Fibroblast of lung (primary cell): Measurements from ENCODE around the gene TRAFD1. TPM values are rescaled to one million over a fixed set of nuclear protein-coding genes. Genes with fewer than 3 reads are reported as not detected.
A peak's percentile ranks its signal among the peaks of the same experiment; 100 is the strongest.

Experiments used
- DNase-seq, 2 donors: peaks; one replicate each; pipeline versions ENCODE4 v3.0.0 to v3.0.0-alpha.2; 2010; ENCODE audit warnings: low read depth in 2 of 2
- H2AFZ ChIP-seq: 2 replicates; pipeline ENCODE4 v1.5.1; 2012; ENCODE audit warnings: low read length, control low read depth, inconsistent platforms
- H3K27ac ChIP-seq: 2 replicates; pipeline ENCODE4 v1.5.1; 2011; ENCODE audit warnings: low read length, control low read depth; ENCODE audit not compliant: insufficient read depth
- H3K27me3 ChIP-seq: 2 replicates; pipeline ENCODE4 v1.5.1; 2011; ENCODE audit warnings: mild to moderate bottlenecking, low read length; ENCODE audit not compliant: control insufficient read depth, insufficient read depth
- H3K36me3 ChIP-seq: 2 replicates; pipeline ENCODE4 v1.5.1; 2011; ENCODE audit warnings: low read length; ENCODE audit not compliant: control insufficient read depth, insufficient read depth
- H3K4me1 ChIP-seq: 2 replicates; pipeline ENCODE4 v1.5.1; 2011; ENCODE audit warnings: low read length; ENCODE audit not compliant: control insufficient read depth, insufficient read depth; ENCODE audit errors: extremely low read depth
- H3K4me2 ChIP-seq: 2 replicates; pipeline ENCODE4 v1.5.1; 2011; ENCODE audit warnings: low read length, control low read depth; ENCODE audit not compliant: insufficient read depth; ENCODE audit errors: extremely low read depth
- H3K4me3 ChIP-seq, 4 experiments: fragments of 200-600 bp in 1 of 4; sonication (generic) in 1 of 4; replicated peaks in 1 of 4; 2 replicates each; pipeline ENCODE4 v1.5.1; 2011 to 2016; ENCODE audit warnings: low read length in 4 of 4, low read depth in 3 of 4, mild to moderate bottlenecking in 3 of 4, control low read depth in 2 of 4, inconsistent platforms in 1 of 4, mixed read lengths in 1 of 4; ENCODE audit not compliant: insufficient read depth in 1 of 4; ENCODE audit errors: control extremely low read depth in 1 of 4
- H3K79me2 ChIP-seq: 2 replicates; pipeline ENCODE4 v1.5.1; 2012; ENCODE audit warnings: mild to moderate bottlenecking, low read length, inconsistent platforms; ENCODE audit not compliant: control insufficient read depth, insufficient read depth
- H3K9ac ChIP-seq: 2 replicates; pipeline ENCODE4 v1.5.1; 2011; ENCODE audit warnings: mild to moderate bottlenecking, low read length, control low read depth; ENCODE audit not compliant: insufficient read depth
- H3K9me3 ChIP-seq: 2 replicates; pipeline ENCODE4 v1.5.1; 2012; ENCODE audit warnings: low read depth, low read length; ENCODE audit not compliant: control insufficient read depth, insufficient read depth
- H4K20me1 ChIP-seq: 2 replicates; pipeline ENCODE4 v1.5.1; 2011; ENCODE audit warnings: low read length; ENCODE audit not compliant: control insufficient read depth, insufficient read depth; ENCODE audit errors: extremely low read depth
- CTCF ChIP-seq, 2 donors: IDR thresholded peaks in 1 of 2; conservative IDR thresholded peaks in 1 of 2; 1 replicate in 1 of 2; 2 replicates in 1 of 2; pipeline ENCODE4 v1.5.1; 2011 to 2012; ENCODE audit warnings: low read length in 2 of 2, control low read depth in 1 of 2, inconsistent platforms in 1 of 2, low read depth in 1 of 2, mild to moderate bottlenecking in 1 of 2
- EZH2 ChIP-seq: IDR thresholded peaks from 2 replicates; pipeline ENCODE4 v1.5.1; 2012; ENCODE audit warnings: low read length, control low read depth, mild to moderate bottlenecking; ENCODE audit errors: missing control alignments
- polyA plus RNA-seq, 2 donors: library from polyadenylated mRNA; depleted of rRNA in 1 of 2; stranded (reverse) in 1 of 2; unstranded in 1 of 2; fragments of >200 nt; gene quantifications; 2 replicates each; pipeline ENCODE4 v1.2.1, GENCODE V29; 2011 to 2012; ENCODE audit warnings: missing spikeins in 1 of 2
- total RNA-seq: library from RNA; depleted of rRNA; stranded (reverse); fragments of >200 nt; gene quantifications from 2 replicates; pipeline ENCODE4 v1.2.1, GENCODE V29; 2014

The TRAFD1 gene
- total and polyA plus RNA-seq, 2 donors (not counting 1 experiment from before 2014, with no cell fraction given): 42.5 to 83.4 TPM

- H3K9ac ChIP-seq: no peak overlapping the region
- H3K4me1 ChIP-seq: no peaks in the 10 kb centered on the region
- H3K4me2 ChIP-seq: no peak overlapping the region
- H2AFZ ChIP-seq: no peak overlapping the region
- no peaks in the 10 kb centered on the region for H4K20me1 ChIP-seq
- no peaks in the 10 kb centered on the region for H3K9me3 ChIP-seq
- H3K36me3 ChIP-seq: peaks cover 12% of the 10 kb centered on the region
- DNase-seq: no peak
- H3K27ac ChIP-seq: no peak overlapping the region
- H3K27me3 ChIP-seq: no peaks in the 10 kb centered on the region
- no peaks in the 10 kb centered on the region for H3K79me2 ChIP-seq
- TF ChIP-seq EZH2 (no peak), CTCF (conservative IDR thresholded peaks at IDR 0.05 in 1 of 2, IDR thresholded peaks at IDR 0.05 in 1 of 2; ENCODE audit: low read depth in 1 of 2, low read length in 2 of 2) (no peak)
- no peak overlapping the region for H3K4me3 ChIP-seq
These were observed 33.8 kb downstream of the TRAFD1 start for GRCh38 chr12:112159146-112159541.

- H3K4me1 ChIP-seq: no peaks in the 10 kb centered on the region
- no peak overlapping the region for H2AFZ ChIP-seq
- H4K20me1 ChIP-seq: no peaks in the 10 kb centered on the region
- H3K9ac ChIP-seq: no peak overlapping the region
- no peak overlapping the region for H3K4me2 ChIP-seq
- H3K27me3 ChIP-seq: no peaks in the 10 kb centered on the region
- no peak for TF ChIP-seq CTCF (conservative IDR thresholded peaks at IDR 0.05 in 1 of 2, IDR thresholded peaks at IDR 0.05 in 1 of 2; ENCODE audit: low read depth in 1 of 2, low read length in 2 of 2)
- no peak for TF ChIP-seq EZH2
- peaks cover 10% of the 10 kb centered on the region for H3K36me3 ChIP-seq
- no peaks in the 10 kb centered on the region for H3K9me3 ChIP-seq
- DNase-seq: no peak
- no peak overlapping the region for H3K27ac ChIP-seq
- no peak overlapping the region for H3K4me3 ChIP-seq
- H3K79me2 ChIP-seq: no peaks in the 10 kb centered on the region
These were observed 35.3 kb downstream of the TRAFD1 start for GRCh38 chr12:112160611-112161010.

GRCh38 chr12:112161711-112162110, 36.4 kb downstream of the TRAFD1 start:
- Histone ChIP-seq H3K4me2 (no peak overlapping the region), H3K4me1 (no peaks in the 10 kb centered on the region), H2AFZ (no peak overlapping the region), H3K79me2 (no peaks in the 10 kb centered on the region), H3K27ac (no peak overlapping the region), H3K4me3 (no peak overlapping the region), H3K9me3 (no peaks in the 10 kb centered on the region), H4K20me1 (no peaks in the 10 kb centered on the region), H3K36me3 (peaks cover 10% of the 10 kb centered on the region), H3K27me3 (no peaks in the 10 kb centered on the region), H3K9ac (no peak overlapping the region)
- TF ChIP-seq CTCF (conservative IDR thresholded peaks at IDR 0.05 in 1 of 2, IDR thresholded peaks at IDR 0.05 in 1 of 2; ENCODE audit: low read depth in 1 of 2, low read length in 2 of 2): no peak
- TF ChIP-seq EZH2: no peak
- DNase-seq: peak in 1 of 2 donors; percentile 57
